ENCODE results near the gene C1QC. TPM values are rescaled to one million over a fixed set of nuclear protein-coding genes. Genes with fewer than 3 reads are reported as not detected.

Gene C1QC
- total and polyA plus RNA-seq, 3 donors from 2014 or later, result 8.6 to 108 (median 36.8) TPM

- 82 to 89% methylated on average over 3 of the region's 3 CpGs for WGBS, 2 donors
- no peaks in the 10 kb centered on the region for H3K27me3 ChIP-seq
- no peaks in the 10 kb centered on the region for H3K9me3 ChIP-seq
- TF ChIP-seq POLR2A (IDR thresholded peaks at IDR 0.05), result no peak
- H3K4me1 ChIP-seq, result no peaks in the 10 kb centered on the region
- no peak overlapping the region for H3K27ac ChIP-seq
- H3K36me3 ChIP-seq (ENCODE audit: low read depth, missing control alignments), result no peaks in the 10 kb centered on the region
- intact Hi-C loops (cut with DNase I; ENCODE audit: low total_unique reads), result no loop called here
- no peak overlapping the region for H3K4me3 ChIP-seq
- DNase-seq, result no peak
Observed at GRCh38 chr1:22658385-22659163, 15.1 kb downstream of the C1QC start.

GRCh38 chr1:22660716-22661241 is 17.3 kb downstream of the C1QC start:
- 94 to 95% methylated on average over 19 of the region's 19 CpGs for WGBS, 2 donors

GRCh38 chr1:22661880-22662279 is 18.4 kb downstream of the C1QC start:
- Histone ChIP-seq H3K27me3 (no peaks in the 10 kb centered on the region), H3K4me3 (no peak overlapping the region), H3K4me1 (no peaks in the 10 kb centered on the region), H3K9me3 (no peaks in the 10 kb centered on the region), H3K27ac (no peak overlapping the region), H3K36me3 (ENCODE audit: low read depth, missing control alignments) (no peaks in the 10 kb centered on the region)
- intact Hi-C loops (cut with DNase I; ENCODE audit: low total_unique reads), result no loop called here
- TF ChIP-seq POLR2A (IDR thresholded peaks at IDR 0.05), result no peak
- no peak for TF ChIP-seq CTCF (IDR thresholded peaks at IDR 0.05)
- DNase-seq, result no peak
- 78 to 96% methylated on average over 2 of the region's 2 CpGs for WGBS, 2 donors

More at GRCh38 chr1:22660716-22661241, 17.3 kb downstream of the C1QC start:
- no peak for DNase-seq
- Histone ChIP-seq H3K4me3 (no peak overlapping the region), H3K27me3 (no peaks in the 10 kb centered on the region), H3K4me1 (no peaks in the 10 kb centered on the region), H3K27ac (no peak overlapping the region), H3K9me3 (no peaks in the 10 kb centered on the region), H3K36me3 (ENCODE audit: low read depth, missing control alignments) (no peaks in the 10 kb centered on the region)
- intact Hi-C loops (cut with DNase I; ENCODE audit: low total_unique reads), result no loop called here
- no peak for TF ChIP-seq CTCF (IDR thresholded peaks at IDR 0.05)
- TF ChIP-seq POLR2A (IDR thresholded peaks at IDR 0.05), result no peak

GRCh38 chr1:22662318-22662717 is 18.9 kb downstream of the C1QC start:
- no peak overlapping the region for H3K4me3 ChIP-seq
- no peaks in the 10 kb centered on the region for H3K36me3 ChIP-seq (ENCODE audit: low read depth, missing control alignments)
- H3K4me1 ChIP-seq, result no peaks in the 10 kb centered on the region
- intact Hi-C loops (cut with DNase I; ENCODE audit: low total_unique reads), result no loop called here
- no peaks in the 10 kb centered on the region for H3K27me3 ChIP-seq
- TF ChIP-seq POLR2A (IDR thresholded peaks at IDR 0.05) (no peak), CTCF (IDR thresholded peaks at IDR 0.05) (no peak)
- no peak overlapping the region for H3K27ac ChIP-seq
- no peaks in the 10 kb centered on the region for H3K9me3 ChIP-seq
- peak; percentile 50 for DNase-seq
- 77 to 93% methylated on average over 4 to 5 of the region's 5 CpGs for WGBS, 2 donors

GRCh38 chr1:22662986-22663408 is 19.6 kb downstream of the C1QC start:
- H3K4me1 ChIP-seq, result no peaks in the 10 kb centered on the region
- H3K36me3 ChIP-seq (ENCODE audit: low read depth, missing control alignments), result no peaks in the 10 kb centered on the region
- 71 to 89% methylated on average over 7 to 8 of the region's 8 CpGs for WGBS, 2 donors
- H3K27me3 ChIP-seq, result no peaks in the 10 kb centered on the region
- H3K27ac ChIP-seq, result no peak overlapping the region
- H3K4me3 ChIP-seq, result no peak overlapping the region
- intact Hi-C loops (cut with DNase I; ENCODE audit: low total_unique reads), result no loop called here
- DNase-seq, result no peak
- no peak for TF ChIP-seq POLR2A (IDR thresholded peaks at IDR 0.05)
- no peak for TF ChIP-seq CTCF (IDR thresholded peaks at IDR 0.05)
- no peaks in the 10 kb centered on the region for H3K9me3 ChIP-seq

Measured in testis (tissue), 3 donors.